Stimulated activated CD8-positive, alpha-beta memory T cell treated with anti-CD3 and anti-CD28 coated beads, Interleukin-4, amount 100 ng/mL, for 1 hour (primary cell): ENCODE data around the gene ZNF319.

Experiments
- DNase-seq, 2 donors: peaks; one replicate each; pipeline ENCODE4 v3.0.0-alpha.2; 2020; ENCODE audit warnings: low read depth in 2 of 2, low spot score in 1 of 2

ZNF319 gene

DNA sequence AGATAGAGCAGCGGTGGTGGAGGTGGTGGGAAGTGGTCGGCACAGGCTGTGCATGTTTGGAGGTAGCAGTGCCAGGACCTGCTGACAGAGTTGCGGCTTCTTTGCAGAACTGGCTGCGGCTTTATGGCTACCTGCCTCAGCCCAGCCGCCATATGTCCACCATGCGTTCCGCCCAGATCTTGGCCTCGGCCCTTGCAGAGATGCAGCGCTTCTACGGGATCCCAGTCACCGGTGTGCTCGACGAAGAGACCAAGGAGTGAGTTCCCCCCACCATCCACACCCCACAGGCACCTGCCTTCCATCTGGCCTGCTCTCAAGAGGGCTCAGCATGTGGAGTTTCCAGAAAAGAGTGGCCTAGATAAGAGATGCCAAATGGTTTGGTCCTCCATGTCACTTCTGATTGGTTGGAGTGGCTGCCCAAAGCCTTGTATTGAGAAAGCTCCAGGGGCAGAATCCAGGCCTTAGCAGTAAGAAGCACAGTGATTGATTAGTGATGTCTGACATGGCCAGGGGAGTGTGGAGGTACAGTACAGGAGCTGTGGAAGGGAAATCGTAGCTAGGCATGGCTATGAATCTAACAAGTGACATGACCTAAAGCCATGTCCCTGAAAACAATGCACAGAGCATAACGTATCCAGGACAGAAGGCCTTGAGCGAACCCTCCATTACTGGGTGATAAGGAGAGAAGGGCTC lies 37.0 kb upstream of the ZNF319 start:
- no peak for DNase-seq

DNA sequence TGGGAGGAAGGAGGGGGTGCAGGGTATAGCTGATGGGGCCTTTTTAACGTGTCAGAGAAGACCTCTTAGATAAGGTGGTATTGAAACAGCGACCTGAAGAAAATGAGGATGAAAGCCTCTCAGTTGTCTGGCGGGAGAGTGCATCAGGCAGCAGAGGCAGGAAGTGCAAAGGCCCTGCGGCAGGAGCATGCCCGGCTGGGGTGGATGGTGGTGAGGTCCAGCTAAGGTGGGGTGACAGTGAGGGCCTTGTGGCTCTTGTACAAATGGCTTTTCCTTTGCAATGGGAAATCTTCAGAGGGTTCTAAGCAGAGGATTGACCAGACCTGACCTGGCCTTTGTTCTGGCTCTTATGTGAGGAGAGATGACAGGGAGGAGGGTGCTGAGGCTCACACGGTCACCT lies 36.5 kb upstream of the ZNF319 start:
- no peak for DNase-seq

DNA sequence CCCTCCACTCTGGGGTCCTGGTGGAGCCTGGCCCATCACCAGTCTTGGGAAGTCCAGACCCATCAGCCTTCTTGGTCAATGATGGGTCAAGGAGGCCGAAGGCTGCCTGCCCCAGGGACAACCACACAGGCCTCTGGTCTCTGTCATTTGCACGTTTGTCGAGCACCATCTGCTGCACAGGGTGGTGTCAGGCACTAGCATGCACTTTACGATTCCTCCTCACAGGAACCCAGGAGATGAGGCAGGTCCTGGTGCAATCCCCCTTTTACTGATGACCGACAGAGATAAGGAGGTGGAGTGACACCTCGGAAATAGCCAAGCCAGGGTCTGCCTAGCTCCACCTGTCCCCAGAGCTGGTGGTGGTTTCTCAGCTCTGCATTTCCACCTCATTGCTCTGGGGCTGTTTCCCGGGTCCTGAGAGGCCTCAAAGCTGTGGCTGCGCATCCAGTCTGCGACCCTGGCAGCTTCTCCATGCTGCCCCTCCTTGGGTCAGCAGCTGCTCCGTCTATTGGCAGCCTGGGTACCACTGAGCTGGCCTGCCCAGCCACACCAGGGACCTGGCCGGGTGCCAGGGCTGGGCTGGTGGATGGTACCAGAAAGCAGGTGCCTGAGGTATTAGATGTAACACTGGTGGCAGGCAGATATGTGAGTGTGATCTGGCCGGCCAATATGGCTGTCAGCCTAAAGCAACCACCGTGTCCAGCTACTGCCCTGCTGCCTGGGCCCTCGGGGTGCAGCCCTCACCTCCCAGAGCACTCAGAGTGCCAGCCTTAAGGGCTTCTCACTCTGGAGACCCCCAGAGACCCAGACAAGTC lies 35.1 kb upstream of the ZNF319 start:
- DNase-seq: no peak

DNA sequence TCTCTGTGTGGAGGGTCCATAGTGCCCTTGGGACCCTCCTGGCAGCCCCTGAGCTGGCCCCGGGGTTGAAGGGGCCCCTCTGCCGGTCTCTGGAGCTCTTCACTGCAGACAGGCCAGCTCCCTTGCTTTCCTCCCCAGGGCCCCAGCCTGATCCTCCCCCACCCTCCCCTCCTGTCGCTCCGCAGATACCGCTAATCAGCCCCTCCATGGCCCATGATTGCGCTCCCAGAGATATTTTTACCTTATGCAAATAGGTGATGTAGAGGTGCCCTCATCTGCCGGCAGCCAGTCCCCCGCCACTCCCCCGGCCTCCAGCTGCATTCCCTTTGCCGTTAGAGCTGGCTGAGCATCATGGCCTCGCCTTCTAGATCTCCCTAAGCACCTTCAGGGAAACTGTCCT lies 34.3 kb upstream of the ZNF319 start:
- no peak for DNase-seq

DNA sequence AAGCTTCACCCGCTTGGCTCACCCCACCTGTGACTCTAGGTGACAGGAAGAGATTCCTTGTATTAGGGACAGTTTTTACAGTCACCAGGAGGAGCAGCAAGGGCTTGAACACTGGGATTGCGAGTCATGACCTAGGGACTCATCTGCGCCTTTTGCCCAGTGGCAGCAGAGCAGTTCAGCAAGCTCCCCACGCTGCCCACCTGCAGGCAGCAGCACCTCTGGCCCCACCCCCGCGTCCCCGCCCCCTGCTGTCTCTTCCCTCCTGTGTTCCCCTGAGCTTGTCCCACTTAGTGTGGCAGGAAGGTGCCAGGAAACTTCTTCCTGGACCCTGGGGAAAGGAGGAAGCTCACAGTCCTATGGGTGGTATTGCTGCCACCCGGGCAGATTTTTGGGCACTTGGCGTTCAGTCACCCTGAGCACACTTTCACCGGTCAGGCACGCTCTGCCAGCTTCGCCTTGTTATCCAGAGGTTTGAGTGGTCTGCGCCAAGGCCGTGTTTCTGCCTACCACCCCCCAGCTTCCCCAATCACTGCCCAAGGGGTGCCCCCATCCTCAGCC lies 33.7 kb upstream of the ZNF319 start:
- no peak for DNase-seq

DNA sequence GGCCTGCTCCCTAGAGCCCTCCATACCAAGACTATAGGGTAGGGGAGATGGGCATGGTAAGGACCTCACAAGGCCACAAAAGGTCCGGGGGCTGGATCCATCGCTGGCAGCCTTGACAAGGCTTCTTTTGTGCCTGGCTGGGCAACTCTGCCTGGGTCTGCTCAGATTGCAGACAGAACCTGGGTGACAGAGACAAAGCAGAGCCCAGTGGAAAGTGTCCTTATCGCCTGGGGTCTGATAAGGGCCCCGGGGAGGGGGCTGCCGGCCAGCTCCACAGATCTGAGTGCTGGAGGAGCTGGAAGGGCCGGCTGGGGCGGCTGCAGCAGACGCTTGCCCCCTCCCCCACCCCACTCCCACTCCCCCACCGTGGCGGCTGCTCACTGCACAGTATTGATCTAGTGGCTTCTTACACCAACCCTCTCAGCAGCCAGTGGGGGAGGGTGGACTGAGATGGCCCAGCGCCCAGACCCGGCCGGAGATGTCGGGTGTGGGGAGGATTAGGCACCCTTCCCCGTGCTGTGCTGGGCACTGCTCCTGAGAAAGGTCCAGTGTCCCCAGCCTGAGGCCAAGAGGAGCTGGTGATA lies 32.3 kb upstream of the ZNF319 start:
- DNase-seq: no peak

DNA sequence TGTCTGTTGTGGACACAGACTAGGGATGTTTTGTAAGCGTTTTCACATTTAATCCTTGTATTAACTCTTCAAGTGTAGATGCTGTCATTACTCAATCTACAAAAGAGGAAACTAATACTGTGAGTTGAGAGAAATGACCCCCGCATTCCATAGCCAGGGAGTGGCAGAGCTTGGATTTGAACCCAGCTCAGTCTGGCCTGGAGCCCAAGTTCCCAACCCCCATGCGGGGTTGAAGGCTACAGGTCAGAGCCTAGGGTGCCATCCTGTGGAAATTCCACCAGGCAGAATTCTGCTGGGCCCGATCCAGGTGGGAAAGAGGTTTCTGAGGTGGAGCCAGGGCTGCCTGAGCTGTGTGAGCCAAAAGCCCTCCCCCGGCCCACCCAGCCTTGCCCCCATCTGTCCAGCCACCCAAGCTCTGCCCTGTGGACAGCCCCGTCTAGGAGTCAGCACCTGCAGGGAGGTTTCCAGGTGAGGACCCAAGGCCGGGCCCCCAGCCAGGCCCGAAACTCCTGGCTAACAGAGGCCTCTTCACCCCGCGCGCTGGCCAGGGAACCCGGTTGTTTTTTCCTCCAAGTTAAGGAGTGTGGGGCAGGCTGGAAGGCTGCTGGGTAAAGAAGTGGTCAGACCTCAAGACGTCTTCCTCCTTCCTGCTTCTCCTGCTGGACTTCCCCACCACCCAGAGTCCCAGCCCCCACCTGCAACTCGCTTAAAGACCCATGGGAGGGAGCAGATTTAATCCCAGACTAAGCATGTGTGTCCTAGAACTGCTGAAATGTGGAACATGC lies 30.7 kb upstream of the ZNF319 start:
- DNase-seq: no peak

DNA sequence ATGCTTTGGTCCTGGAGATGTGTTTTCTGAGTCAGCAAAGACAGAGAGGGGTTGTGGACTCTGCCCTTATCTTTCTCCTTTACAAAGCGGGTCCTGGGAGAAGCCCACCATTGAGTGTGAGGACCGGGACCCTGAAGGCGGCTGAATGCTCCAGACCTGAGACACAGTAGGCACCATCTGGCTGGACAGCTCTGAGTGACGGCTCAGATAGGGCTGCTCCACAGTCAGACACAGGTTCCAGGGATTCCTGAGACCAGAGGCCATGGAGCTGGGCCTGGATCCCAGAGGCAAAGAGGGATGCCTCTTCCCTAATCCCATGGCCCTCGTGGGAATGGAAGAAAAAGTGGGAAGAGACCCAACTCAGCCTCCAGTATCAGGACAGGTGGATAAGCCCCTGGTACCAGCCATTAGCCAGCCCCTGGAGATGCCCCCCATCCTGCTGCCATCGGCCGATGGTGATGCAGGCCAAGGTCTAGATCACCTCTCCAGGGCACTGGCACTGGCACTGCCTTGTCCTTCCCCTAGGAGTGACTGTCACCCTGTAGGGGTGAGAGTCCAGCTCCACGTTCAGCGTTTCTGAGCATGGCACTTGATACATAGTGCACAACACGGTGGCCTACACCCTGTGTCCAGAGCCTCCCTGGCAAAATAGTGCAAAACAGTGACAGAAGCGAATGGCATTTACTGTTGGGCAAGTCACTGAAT lies 29.8 kb upstream of the ZNF319 start:
- DNase-seq: no peak

DNA sequence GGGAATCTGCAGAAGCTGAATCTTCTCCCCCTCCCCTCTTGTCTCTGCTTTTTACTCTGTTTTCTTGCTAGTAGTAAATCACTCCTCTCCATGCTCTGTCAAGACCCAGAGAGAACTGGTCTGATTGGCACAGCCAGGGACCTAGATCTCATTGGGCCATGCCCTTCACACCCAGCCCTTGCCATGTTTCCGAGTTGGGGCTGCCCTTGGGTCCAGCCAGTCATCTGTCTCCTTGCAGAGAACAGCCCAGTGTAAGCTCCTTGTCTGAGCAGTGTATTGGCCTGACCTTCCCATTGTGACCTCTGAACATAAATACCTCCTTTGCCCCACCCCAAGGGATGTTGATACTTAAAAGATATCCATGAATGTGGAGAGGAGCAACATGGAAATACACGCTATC lies 28.9 kb upstream of the ZNF319 start:
- DNase-seq: no peak

DNA sequence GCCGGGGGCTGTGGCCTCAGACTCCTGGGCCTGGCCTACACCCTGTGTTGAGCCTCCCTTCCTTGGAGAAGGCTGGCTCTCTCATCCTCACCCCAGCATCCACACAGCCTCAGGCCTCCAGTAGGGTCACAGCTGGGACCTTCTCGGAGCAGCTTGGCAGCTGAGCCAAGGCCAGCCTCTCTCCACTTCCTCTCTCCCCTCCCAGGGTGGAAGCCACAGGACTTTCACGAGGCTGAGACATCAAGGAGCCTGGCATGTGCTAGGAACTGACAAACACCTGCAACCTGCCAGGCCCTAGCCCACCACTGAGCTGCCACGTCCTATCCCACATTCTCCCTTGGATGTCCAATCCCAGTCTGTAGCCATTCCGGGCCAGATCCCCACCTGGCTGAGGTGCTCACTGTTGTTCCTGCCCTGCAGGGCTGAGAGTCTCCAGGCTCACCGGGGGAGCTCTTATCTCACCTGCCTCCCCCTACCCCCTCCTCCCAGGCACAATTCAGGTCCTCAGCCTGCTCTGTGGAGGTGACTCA lies 28.1 kb upstream of the ZNF319 start:
- no peak for DNase-seq

DNA sequence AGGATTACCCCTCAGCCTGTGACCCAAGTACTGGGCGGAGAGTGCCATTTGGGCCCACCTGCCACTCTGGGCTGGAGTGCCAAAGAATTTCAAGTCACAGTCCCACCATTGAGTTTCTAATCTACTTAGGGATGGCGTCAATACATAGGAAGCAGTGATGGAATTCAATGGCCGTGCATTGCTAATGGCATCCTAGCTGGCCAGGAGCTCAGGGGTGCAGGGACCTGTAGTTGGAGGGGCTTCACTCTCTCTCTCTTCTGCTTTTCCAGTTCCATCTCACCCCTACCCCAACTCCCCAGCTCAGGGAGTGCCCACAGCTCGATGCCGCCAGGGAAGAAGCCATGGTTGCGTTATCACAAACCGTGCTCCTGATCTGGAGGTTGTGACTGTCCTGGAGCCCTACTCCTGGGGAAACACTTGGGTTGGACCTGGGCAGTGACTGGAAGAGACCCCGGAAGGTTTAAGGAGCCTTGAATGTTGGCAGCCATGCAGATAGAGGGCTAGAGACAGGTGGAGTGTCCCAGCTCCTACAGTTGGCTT lies 27.5 kb upstream of the ZNF319 start:
- DNase-seq: no peak

DNA sequence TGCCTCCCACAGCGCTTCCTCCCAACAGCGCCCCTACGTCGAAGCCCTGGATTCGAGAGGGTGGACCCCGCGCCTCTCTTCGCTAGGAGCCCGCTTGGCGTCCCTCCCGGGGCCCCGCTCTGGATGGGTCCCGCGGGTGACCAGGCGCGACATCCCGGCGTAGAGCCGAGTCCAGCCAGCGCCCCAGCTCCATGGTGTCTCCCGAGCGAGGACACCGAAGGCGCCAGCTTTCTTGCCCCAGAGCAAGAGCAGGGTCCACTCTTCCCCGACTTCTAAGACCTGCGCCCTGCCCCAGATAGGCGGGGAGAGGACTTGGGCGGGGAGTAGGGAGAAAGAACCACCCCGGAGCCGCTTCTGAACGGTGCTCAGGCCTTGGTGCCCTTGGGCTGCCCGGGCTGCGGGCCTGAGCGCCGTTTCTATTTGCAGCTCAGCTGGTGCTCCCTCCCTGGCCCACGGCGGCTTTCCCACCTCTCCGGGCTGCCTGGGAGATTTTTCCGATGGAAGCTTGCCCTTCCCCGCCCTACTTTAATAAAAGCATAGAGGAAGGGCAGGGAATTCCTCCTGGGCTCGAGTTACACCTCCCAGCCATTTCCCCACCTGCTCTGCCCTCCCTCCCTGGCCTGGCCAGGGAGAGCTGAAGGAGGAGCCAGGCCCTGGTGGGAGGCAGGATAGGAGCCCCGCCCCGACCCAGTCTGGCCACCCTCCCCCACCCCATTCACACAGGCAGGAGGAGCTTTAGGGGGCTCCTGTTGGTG lies 26.9 kb upstream of the ZNF319 start:
- no peak for DNase-seq

DNA sequence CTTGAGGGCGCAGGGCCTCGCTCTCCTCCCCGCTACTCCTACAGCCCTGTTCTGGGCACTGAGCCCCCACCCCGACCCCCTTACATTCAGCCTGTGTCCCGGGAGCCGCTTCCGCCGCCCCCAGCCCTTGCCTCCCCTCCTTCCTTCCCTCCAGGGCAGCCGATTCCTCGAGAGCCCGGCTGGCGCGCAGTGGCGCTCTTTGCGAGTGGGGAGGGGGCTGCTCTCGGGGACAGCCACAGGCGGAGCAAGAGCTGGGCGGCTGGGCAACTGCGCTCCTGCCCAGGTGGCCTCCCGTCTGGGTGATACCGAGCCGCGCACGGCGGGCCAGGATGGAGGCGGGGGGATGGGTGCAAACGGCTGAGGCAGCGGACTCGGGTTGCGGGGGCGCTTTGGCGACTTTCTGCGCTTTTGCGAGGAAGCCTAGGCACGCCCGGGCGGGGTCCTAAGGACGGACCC lies 26.3 kb upstream of the ZNF319 start:
- no peak for DNase-seq

DNA sequence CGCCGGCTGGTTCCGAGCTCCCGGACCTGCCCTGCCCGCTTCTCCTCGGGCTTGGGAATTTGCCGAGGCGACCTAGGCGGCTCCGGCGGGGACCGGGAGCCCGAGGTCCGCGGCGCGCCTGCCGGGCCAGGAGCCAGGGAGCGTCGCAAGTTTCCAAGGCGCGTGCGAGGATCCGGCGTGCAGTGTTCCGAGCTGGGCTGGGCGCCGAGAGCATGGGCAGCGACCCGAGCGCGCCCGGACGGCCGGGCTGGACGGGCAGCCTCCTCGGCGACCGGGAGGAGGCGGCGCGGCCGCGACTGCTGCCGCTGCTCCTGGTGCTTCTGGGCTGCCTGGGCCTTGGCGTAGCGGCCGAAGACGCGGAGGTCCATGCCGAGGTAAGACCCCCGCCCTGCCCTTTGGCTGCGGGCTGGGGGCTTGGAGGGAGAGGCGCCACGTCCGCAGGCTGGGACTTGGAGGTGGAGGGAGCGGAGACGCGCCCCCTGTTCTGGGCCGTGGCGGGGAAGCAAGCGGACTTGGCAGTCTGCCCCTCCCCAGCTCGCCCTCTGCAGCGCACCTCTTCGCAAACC lies 25.8 kb upstream of the ZNF319 start:
- no peak for DNase-seq

DNA sequence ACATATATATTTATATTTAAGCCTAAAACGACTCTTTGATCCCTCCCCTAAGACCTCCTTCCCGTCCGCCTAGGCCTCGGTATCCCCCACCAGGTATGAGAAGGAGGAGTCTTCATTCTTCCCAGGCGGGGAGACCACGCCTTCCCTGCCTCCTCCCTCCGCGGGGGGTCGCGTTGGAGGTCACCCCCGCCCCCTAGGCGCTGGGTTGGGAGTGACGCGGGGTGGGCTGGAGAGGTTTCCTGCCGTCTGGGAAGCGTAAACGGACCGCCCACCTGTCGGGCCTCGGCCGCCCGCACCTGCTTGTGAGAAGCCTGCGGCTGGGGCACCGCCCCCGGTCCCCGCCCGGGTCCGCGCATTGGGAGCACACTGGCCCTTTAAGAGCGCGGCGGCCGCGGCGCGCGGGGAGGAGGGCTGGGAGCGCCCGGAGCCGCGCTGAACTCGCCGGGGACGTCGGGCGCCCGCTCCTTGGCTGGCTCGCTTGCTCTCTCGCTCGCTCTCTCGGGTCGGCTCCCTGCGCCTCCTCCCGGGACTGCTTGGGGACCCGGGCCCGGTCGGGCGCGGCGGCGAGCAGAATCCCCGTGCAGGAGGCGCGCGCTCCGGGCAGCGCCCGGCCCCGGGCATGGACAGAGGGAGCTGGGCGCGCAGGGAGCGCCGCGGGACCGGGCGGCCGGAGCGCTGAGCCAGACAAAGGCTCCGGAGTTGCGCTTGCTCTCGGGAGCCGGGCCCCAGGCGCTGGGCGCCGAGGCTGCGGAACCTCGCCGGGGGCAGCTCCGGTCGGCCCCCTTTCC lies 25.1 kb upstream of the ZNF319 start, which contains the start of gene MMP15:
MMP15 (plus strand) TSS at position 404 of the 788 bp plus-strand sequence. CDS start 597 bp downstream, outside the sequence.
- DNase-seq: no peak

DNA sequence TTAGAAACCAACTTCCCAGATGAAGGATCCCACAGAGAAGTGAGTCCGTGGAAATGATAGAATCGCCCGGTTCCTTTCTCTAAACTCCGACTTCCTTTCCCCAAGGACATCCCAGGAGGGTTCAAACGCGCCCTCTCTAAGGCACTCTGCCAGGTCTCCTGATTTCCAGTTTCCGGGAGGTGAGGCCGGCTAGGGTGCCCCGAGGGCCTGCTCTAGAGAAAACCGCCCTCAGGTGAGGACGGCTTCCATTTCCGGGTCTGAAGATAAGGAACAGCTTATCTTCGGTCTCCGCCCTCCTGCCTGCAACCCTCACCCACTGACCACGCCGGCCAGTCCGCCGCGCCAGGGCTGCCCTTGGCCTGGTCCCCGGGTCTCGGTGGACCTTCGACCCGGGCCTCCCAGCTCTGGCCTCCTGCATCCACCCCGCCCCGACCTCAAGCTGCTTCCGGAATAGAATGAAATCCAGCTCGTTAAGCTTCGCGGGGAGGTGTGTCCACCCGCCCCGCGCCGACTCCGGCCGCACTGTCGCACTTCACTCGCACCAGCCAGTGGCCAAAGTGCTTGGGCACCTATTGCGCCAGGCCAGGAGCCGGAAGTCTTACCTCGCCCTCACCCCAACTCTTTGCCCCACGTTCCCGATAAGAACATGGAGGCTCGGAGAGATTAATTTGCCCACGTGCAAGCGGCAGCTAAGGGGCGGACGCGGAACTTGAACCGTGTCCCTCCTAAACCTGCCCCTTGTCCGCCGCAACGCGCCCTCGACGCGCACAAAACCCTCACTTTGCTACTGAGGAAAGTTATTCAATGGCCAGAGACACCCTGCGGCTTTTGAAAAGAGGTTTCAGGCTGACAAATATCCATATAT lies 24.2 kb upstream of the ZNF319 start:
- DNase-seq: no peak
